ENCODE results near the gene PRDM16.

GRCh38 chr1:3408751-3409266, 339.8 kb downstream of the PRDM16 start:
- TF ChIP-seq CTCF (tag by site-specific recombination; IDR thresholded peaks at IDR 0.05) (no peak), ZNF561 (tag by site-specific recombination; IDR thresholded peaks at IDR 0.05; ENCODE audit: borderline replicate concordance) (no peak), ZBTB7A (tag by site-specific recombination; IDR thresholded peaks at IDR 0.05; ENCODE audit: low read depth) (no peak), YY1 (tag by site-specific recombination; IDR thresholded peaks at IDR 0.05) (no peak; the same call in 1 of the 2 replicates), KLF9 (tag by site-specific recombination; IDR thresholded peaks at IDR 0.05; ENCODE audit: low read depth) (peak; percentile 89)
